Hematopoietic multipotent progenitor cell treated with erythropoietin and hydrocortisone succinate and interleukin-3 and kit ligand, for 17 days (in vitro differentiated cells): Measurements from ENCODE around the gene PLCB4.

ENCODE experiments used
- DNase-seq: peaks from one replicate; pipeline ENCODE4 v3.0.0-alpha.2; 2015; ENCODE audit warnings: low spot score

The PLCB4 gene

GRCh38 chr20:9103955-9104354 lies 35.1 kb downstream of the PLCB4 start:
- no peak for DNase-seq

GRCh38 chr20:9108260-9108659 lies 39.4 kb downstream of the PLCB4 start:
- no peak for DNase-seq

GRCh38 chr20:9109566-9109965 lies 40.7 kb downstream of the PLCB4 start:
- DNase-seq: no peak

- no peak for DNase-seq
Observed at GRCh38 chr20:9110365-9110764, 41.5 kb downstream of the PLCB4 start.

GRCh38 chr20:9110916-9111432 lies 42.1 kb downstream of the PLCB4 start:
- no peak for DNase-seq

GRCh38 chr20:9112541-9113515 lies 43.9 kb downstream of the PLCB4 start:
- no peak for DNase-seq

GRCh38 chr20:9114709-9115108 lies 45.8 kb downstream of the PLCB4 start:
- no peak for DNase-seq

- no peak for DNase-seq
Observed at GRCh38 chr20:9117548-9117947, 48.7 kb downstream of the PLCB4 start.

GRCh38 chr20:9119776-9120175 lies 50.9 kb downstream of the PLCB4 start:
- DNase-seq: no peak

GRCh38 chr20:9121211-9121610 lies 52.3 kb downstream of the PLCB4 start:
- DNase-seq: no peak

- no peak for DNase-seq
Observed at GRCh38 chr20:9122571-9122970, 53.7 kb downstream of the PLCB4 start.

GRCh38 chr20:9126527-9126926 lies 57.6 kb downstream of the PLCB4 start:
- DNase-seq: no peak

GRCh38 chr20:9128568-9128967 lies 59.7 kb downstream of the PLCB4 start:
- DNase-seq: no peak

GRCh38 chr20:9129756-9130155 lies 60.9 kb downstream of the PLCB4 start:
- no peak for DNase-seq

- no peak for DNase-seq
Observed at GRCh38 chr20:9130521-9130920, 61.6 kb downstream of the PLCB4 start.

GRCh38 chr20:9131841-9132240 lies 63.0 kb downstream of the PLCB4 start:
- DNase-seq: no peak

- DNase-seq: no peak
Observed at GRCh38 chr20:9134346-9134745, 65.5 kb downstream of the PLCB4 start.

- no peak for DNase-seq
Observed at GRCh38 chr20:9136114-9136513, 67.2 kb downstream of the PLCB4 start.

GRCh38 chr20:9137001-9137400 lies 68.1 kb downstream of the PLCB4 start:
- no peak for DNase-seq

GRCh38 chr20:9139106-9139833 lies 70.4 kb downstream of the PLCB4 start:
- no peak for DNase-seq

GRCh38 chr20:9140162-9140760 lies 71.4 kb downstream of the PLCB4 start:
- no peak for DNase-seq

GRCh38 chr20:9141070-9141469 lies 72.2 kb downstream of the PLCB4 start:
- no peak for DNase-seq

- no peak for DNase-seq
Observed at GRCh38 chr20:9141921-9142320, 73.0 kb downstream of the PLCB4 start.
